Thoracic aorta (tissue), 2 donors: ENCODE results near the gene KCNE1. TPM values are rescaled to one million over a fixed set of nuclear protein-coding genes. Genes with fewer than 3 reads are reported as not detected.
"Not testable (repeated sequence)": the region's sequence is repeated elsewhere in the genome, so short reads cannot be mapped to it uniquely, and the experiment has no call there.

Source experiments
- ATAC-seq: fragments of 150-250 bp; one replicate; pipeline ENCODE4 v1.8.0; 2017; ENCODE audit warnings: low read depth; ENCODE audit not compliant: insufficient number of reproducible peaks, low FRiP score
- DNase-seq: peaks from one replicate; pipeline ENCODE4 v3.0.0-alpha.2; 2020; ENCODE audit warnings: low spot score
- H3K27ac ChIP-seq, 2 donors: fragments of 200-600 bp; sonication (generic); 1 replicate in 1 of 2; 2 replicates in 1 of 2; pipeline ENCODE4 v1.5.1; 2016; ENCODE audit warnings: mild to moderate bottlenecking in 2 of 2, moderate library complexity in 2 of 2
- H3K27me3 ChIP-seq: fragments of 200-600 bp; sonication (generic); replicated peaks from 2 replicates; pipeline ENCODE4 v1.6.0; 2016; ENCODE audit warnings: mild to moderate bottlenecking; ENCODE audit not compliant: insufficient read depth
- H3K36me3 ChIP-seq: fragments of 200-600 bp; sonication (generic); one replicate; pipeline ENCODE4 v1.5.1; 2016
- H3K4me1 ChIP-seq, 2 donors: fragments of 200-600 bp; sonication (generic); 1 replicate in 1 of 2; 2 replicates in 1 of 2; pipeline versions ENCODE4 v1.5.1 to v1.6.0; 2016; ENCODE audit warnings: low read depth in 2 of 2, mild to moderate bottlenecking in 1 of 2; ENCODE audit not compliant: control insufficient read depth in 1 of 2
- H3K4me3 ChIP-seq: fragments of 200-600 bp; sonication (generic); 2 replicates; pipeline ENCODE4 v1.5.1; 2016; ENCODE audit warnings: mild to moderate bottlenecking
- H3K9me3 ChIP-seq: fragments of 200-600 bp; sonication (generic); 2 replicates; pipeline ENCODE4 v1.5.1; 2016
- total RNA-seq, 2 donors: library from RNA; depleted of rRNA; stranded (reverse); fragments of >200 nt; gene quantifications; one replicate each; pipeline versions ENCODE4 v1.1.0 to v1.2.3, GENCODE V29; 2016
- TF ChIP-seq, protein P1 (sequence below): fragments of 200-600 bp; sonication (generic); IDR thresholded peaks from one replicate; pipeline ENCODE4 v1.5.1; 2019; ENCODE audit warnings: antibody characterized with exemption

Gene KCNE1
- total RNA-seq, 2 donors from 2014 or later = 10.8 TPM

DNA sequence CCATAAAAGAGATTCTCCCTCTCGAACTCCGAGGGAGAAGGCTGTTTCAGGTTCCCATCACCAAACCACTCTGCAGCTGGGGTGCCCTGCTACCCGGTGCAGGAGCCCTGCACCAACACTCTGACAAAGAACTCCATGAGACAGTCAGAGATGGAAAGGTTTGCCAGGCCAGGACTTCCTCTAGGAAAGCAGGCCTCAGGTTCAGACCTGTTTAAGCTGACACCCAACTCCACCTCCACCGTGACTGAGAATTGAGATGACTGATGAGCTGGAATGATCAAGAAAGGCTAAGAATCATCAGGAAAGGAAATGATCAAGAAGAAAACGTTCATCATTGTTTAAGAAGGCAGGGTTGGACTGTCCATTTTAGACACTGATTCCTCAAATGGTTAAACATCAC is 46.2 kb upstream of the KCNE1 start:
- H3K4me3 ChIP-seq = no peak overlapping the region
- H3K27ac ChIP-seq = no peak overlapping the region
- H3K4me1 ChIP-seq = peaks cover 5 to 35% of the 10 kb centered on the region in 2 donors
- ATAC-seq = no peak
- DNase-seq = no peak
- TF ChIP-seq, protein P1, sequence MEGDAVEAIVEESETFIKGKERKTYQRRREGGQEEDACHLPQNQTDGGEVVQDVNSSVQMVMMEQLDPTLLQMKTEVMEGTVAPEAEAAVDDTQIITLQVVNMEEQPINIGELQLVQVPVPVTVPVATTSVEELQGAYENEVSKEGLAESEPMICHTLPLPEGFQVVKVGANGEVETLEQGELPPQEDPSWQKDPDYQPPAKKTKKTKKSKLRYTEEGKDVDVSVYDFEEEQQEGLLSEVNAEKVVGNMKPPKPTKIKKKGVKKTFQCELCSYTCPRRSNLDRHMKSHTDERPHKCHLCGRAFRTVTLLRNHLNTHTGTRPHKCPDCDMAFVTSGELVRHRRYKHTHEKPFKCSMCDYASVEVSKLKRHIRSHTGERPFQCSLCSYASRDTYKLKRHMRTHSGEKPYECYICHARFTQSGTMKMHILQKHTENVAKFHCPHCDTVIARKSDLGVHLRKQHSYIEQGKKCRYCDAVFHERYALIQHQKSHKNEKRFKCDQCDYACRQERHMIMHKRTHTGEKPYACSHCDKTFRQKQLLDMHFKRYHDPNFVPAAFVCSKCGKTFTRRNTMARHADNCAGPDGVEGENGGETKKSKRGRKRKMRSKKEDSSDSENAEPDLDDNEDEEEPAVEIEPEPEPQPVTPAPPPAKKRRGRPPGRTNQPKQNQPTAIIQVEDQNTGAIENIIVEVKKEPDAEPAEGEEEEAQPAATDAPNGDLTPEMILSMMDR = no peak
- no peaks in the 10 kb centered on the region for H3K9me3 ChIP-seq
- no peaks in the 10 kb centered on the region for H3K36me3 ChIP-seq
- no peaks in the 10 kb centered on the region for H3K27me3 ChIP-seq

GRCh38 chr21:34557261-34557660 is 45.3 kb upstream of the KCNE1 start:
- H3K36me3 ChIP-seq = no peaks in the 10 kb centered on the region
- H3K4me3 ChIP-seq = no peak overlapping the region
- TF ChIP-seq, protein P1 = no peak
- H3K27me3 ChIP-seq = no peaks in the 10 kb centered on the region
- H3K9me3 ChIP-seq = no peaks in the 10 kb centered on the region
- peaks cover 8 to 45% of the 10 kb centered on the region in 2 donors for H3K4me1 ChIP-seq
- no peak for DNase-seq
- no peak overlapping the region for H3K27ac ChIP-seq
- ATAC-seq = no peak

DNA sequence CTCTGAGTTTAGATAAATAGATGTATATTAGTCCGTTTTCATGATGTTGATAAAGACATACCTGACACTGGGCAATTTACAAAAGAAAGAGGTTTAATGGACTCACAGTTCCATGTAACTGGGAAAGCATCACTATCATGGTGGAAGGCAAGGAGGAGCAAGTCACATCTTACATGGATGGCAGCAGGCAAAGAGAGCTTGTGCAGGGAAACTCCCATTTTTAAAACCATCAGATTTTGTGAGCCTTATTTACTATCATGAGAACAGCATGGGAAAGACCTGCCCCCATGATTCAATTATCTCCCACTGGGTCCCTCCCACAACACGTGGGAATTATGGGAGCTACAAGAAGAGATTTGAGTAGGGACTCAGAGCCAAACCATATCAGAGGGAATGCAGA is 42.7 kb upstream of the KCNE1 start:
- H3K4me1 ChIP-seq = peaks cover 8 to 29% of the 10 kb centered on the region in 2 donors
- ATAC-seq, DNase-seq, H3K4me3 ChIP-seq, H3K36me3 ChIP-seq, H3K27me3 ChIP-seq, H3K9me3 ChIP-seq, H3K27ac ChIP-seq: not testable (repeated sequence)

GRCh38 chr21:34554227-34554626 is 42.2 kb upstream of the KCNE1 start:
- no peak overlapping the region for H3K27ac ChIP-seq
- peaks cover 8 to 25% of the 10 kb centered on the region in 2 donors for H3K4me1 ChIP-seq
- H3K27me3 ChIP-seq = no peaks in the 10 kb centered on the region
- DNase-seq (no peak), ATAC-seq (no peak)
- H3K9me3 ChIP-seq = no peaks in the 10 kb centered on the region
- TF ChIP-seq, protein P1 = no peak
- no peaks in the 10 kb centered on the region for H3K36me3 ChIP-seq
- no peak overlapping the region for H3K4me3 ChIP-seq

GRCh38 chr21:34553151-34553952 is 41.3 kb upstream of the KCNE1 start:
- H3K27me3 ChIP-seq = no peaks in the 10 kb centered on the region
- H3K4me1 ChIP-seq = peaks cover 8 to 17% of the 10 kb centered on the region in 2 donors
- H3K4me3 ChIP-seq = peak overlapping the region; percentile 5
- no peak for ATAC-seq
- peak overlapping the region; percentile 21 to 49 for H3K27ac ChIP-seq
- DNase-seq = no peak
- TF ChIP-seq, protein P1 = no peak
- H3K36me3 ChIP-seq = no peaks in the 10 kb centered on the region
- H3K9me3 ChIP-seq = no peaks in the 10 kb centered on the region
